ENCODE measurements around the gene RFC2. TPM values are rescaled to one million over a fixed set of nuclear protein-coding genes. Genes with fewer than 3 reads are reported as not detected.

RFC2 gene
- total RNA-seq, 2 donors from 2014 or later: 56.7 to 71.6 TPM

GRCh38 chr7:74290981-74291441 is 36.8 kb upstream of the RFC2 start:
- H3K9ac ChIP-seq (ENCODE audit: extremely low read depth, low read length, poor library complexity, severe bottlenecking): peak overlapping the region; percentile 73
- DNase-seq: peak; percentile 49
- H3K36me3 Mint-ChIP-seq (ENCODE audit: low read depth): peaks cover 9% of the 10 kb centered on the region
- H3K27ac Mint-ChIP-seq: no peak overlapping the region
- peaks cover 4% of the 10 kb centered on the region for H3K36me3 ChIP-seq (ENCODE audit: control insufficient read depth, insufficient read depth, low read length)
- peaks cover 42% of the 10 kb centered on the region for H3K4me1 Mint-ChIP-seq
- H3K27me3 Mint-ChIP-seq (ENCODE audit: insufficient read depth): no peaks in the 10 kb centered on the region
- H3K9me3 Mint-ChIP-seq: peaks cover 2% of the 10 kb centered on the region
- peak overlapping the region; percentile 88 for H3K4me3 ChIP-seq (ENCODE audit: low read length)
- H3K27ac ChIP-seq (ENCODE audit: low read depth, low read length): no peak overlapping the region
- TF ChIP-seq, protein P1, sequence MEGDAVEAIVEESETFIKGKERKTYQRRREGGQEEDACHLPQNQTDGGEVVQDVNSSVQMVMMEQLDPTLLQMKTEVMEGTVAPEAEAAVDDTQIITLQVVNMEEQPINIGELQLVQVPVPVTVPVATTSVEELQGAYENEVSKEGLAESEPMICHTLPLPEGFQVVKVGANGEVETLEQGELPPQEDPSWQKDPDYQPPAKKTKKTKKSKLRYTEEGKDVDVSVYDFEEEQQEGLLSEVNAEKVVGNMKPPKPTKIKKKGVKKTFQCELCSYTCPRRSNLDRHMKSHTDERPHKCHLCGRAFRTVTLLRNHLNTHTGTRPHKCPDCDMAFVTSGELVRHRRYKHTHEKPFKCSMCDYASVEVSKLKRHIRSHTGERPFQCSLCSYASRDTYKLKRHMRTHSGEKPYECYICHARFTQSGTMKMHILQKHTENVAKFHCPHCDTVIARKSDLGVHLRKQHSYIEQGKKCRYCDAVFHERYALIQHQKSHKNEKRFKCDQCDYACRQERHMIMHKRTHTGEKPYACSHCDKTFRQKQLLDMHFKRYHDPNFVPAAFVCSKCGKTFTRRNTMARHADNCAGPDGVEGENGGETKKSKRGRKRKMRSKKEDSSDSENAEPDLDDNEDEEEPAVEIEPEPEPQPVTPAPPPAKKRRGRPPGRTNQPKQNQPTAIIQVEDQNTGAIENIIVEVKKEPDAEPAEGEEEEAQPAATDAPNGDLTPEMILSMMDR (conservative IDR thresholded peaks at IDR 0.05): no peak
- H3K27me3 ChIP-seq (ENCODE audit: control insufficient read depth, insufficient read depth, low read length, poor library complexity, severe bottlenecking): no peaks in the 10 kb centered on the region
- H3K4me3 Mint-ChIP-seq: peak overlapping the region; percentile 69
- no peaks in the 10 kb centered on the region for H3K9me3 ChIP-seq (ENCODE audit: control insufficient read depth, low read length)
- peaks cover 16% of the 10 kb centered on the region for H3K4me1 ChIP-seq (ENCODE audit: control insufficient read depth, insufficient read depth, low read length)
- 74 to 78% methylated on average over 9 to 10 of the region's 10 CpGs for WGBS, 2 experiments (ENCODE audit: insufficient coverage in 1 of 2, insufficient read length in 1 of 2)

DNA sequence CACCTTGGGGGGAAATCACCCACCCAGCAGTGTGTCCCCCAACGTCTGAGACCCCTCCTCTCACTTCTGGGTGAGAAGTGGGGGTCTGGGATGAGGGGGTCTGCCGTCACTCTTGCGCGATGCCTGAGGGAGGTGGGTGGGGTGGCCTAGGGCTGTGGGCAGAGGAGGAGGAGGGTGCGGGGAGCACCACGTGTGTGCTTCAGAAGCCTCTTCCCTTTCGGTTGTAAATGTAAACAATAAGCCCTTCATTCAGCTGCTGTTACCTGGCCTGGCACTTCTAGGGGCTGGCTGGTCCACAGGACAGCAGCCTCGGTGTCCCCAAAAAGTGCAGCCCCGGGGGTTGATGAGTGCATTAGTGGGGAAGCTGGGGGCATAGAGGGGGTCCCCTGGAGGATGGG is 36.4 kb upstream of the RFC2 start:
- Mint-ChIP-seq H3K27me3 (ENCODE audit: insufficient read depth) (no peaks in the 10 kb centered on the region), H3K36me3 (ENCODE audit: low read depth) (peaks cover 4% of the 10 kb centered on the region), H3K4me1 (peaks cover 42% of the 10 kb centered on the region), H3K4me3 (peak overlapping the region; percentile 69), H3K9me3 (no peaks in the 10 kb centered on the region), H3K27ac (no peak overlapping the region)
- no peaks in the 10 kb centered on the region for H3K36me3 ChIP-seq (ENCODE audit: control insufficient read depth, insufficient read depth, low read length)
- H3K9ac ChIP-seq (ENCODE audit: extremely low read depth, low read length, poor library complexity, severe bottlenecking): peak overlapping the region; percentile 73
- no peaks in the 10 kb centered on the region for H3K9me3 ChIP-seq (ENCODE audit: control insufficient read depth, low read length)
- DNase-seq: peak; percentile 49
- H3K27me3 ChIP-seq (ENCODE audit: control insufficient read depth, insufficient read depth, low read length, poor library complexity, severe bottlenecking): no peaks in the 10 kb centered on the region
- H3K4me1 ChIP-seq (ENCODE audit: control insufficient read depth, insufficient read depth, low read length): peaks cover 16% of the 10 kb centered on the region
- no peak overlapping the region for H3K27ac ChIP-seq (ENCODE audit: low read depth, low read length)
- TF ChIP-seq, protein P1 (conservative IDR thresholded peaks at IDR 0.05): no peak
- H3K4me3 ChIP-seq (ENCODE audit: low read length): peak overlapping the region; percentile 88
- 21 to 39% methylated on average over 2 to 9 of the region's 9 CpGs for WGBS, 2 experiments (ENCODE audit: insufficient coverage in 1 of 2, insufficient read length in 1 of 2)

DNA sequence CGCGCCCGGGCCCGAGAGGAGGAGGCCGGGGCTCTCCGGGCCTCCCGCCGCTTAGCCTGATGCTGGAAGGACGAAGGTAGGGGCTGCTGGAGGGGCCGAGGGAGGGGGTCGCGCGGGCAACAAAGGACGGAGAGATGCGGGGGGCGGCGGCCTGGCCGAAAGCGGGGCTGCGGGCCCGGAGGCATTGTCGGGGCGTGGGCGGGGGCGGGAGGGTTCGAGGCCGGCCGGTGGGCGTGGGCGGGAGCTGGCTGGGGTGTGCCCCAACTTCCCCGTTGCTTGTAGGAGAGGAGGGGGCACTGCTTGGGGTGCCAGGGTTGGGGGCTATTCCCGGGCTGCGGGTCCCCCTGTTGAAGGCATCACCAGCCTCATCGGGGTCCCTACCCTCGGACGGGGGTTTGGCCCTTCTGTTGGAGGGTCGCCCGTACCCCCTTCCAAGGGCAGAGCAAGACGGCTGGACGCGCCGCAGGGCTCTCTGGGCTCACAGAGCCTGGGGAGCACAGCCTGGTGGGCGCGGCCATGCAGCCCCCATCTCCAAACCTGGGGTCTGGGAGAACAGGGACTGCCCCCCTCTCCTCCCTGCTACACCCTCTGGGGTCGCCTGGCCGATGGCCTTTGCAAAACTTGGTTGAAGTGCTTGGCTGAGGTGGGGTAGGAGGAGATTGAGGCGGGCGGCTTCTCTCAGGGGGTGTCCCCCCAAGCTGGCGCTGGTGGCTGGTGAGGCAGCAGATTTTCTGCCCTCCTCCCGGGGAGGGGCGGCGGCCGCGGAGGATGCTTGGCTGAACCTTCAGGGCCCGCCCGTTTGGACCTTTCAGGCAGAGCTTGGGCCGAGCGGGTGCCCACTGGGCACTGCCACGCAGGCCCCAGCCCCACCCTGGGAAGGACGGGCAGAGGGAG is 35.7 kb upstream of the RFC2 start:
- Mint-ChIP-seq H3K27me3 (ENCODE audit: insufficient read depth) (no peaks in the 10 kb centered on the region), H3K36me3 (ENCODE audit: low read depth) (no peaks in the 10 kb centered on the region), H3K9me3 (no peaks in the 10 kb centered on the region), H3K4me1 (peaks cover 41% of the 10 kb centered on the region), H3K27ac (no peak overlapping the region), H3K4me3 (peak overlapping the region; percentile 69)
- Histone ChIP-seq H3K9ac (ENCODE audit: extremely low read depth, low read length, poor library complexity, severe bottlenecking) (peak overlapping the region; percentile 73), H3K9me3 (ENCODE audit: control insufficient read depth, low read length) (no peaks in the 10 kb centered on the region), H3K36me3 (ENCODE audit: control insufficient read depth, insufficient read depth, low read length) (no peaks in the 10 kb centered on the region), H3K4me3 (ENCODE audit: low read length) (peak overlapping the region; percentile 88), H3K27ac (ENCODE audit: low read depth, low read length) (peak overlapping the region; percentile 89), H3K4me1 (ENCODE audit: control insufficient read depth, insufficient read depth, low read length) (peaks cover 16% of the 10 kb centered on the region), H3K27me3 (ENCODE audit: control insufficient read depth, insufficient read depth, low read length, poor library complexity, severe bottlenecking) (no peaks in the 10 kb centered on the region)
- peak; percentile 62 for DNase-seq
- TF ChIP-seq, protein P1 (conservative IDR thresholded peaks at IDR 0.05): no peak
- 1% methylated on average over 21 to 60 of the region's 60 CpGs for WGBS, 2 experiments (ENCODE audit: insufficient coverage in 1 of 2, insufficient read length in 1 of 2)

Data from endodermal cell (in vitro differentiated cells).